GM21390 (cell line): Measurements from ENCODE around the gene ZNF536.

Experiments used
- ATAC-seq: cut with Tn5 transposase; IDR thresholded peaks from one replicate; pipeline ENCODE4 v1.9.1; 2021; ENCODE audit not compliant: unreplicated experiment

The ZNF536 gene

GRCh38 chr19:30371960-30372824 is at the start of gene ZNF536:
Gene ZNF536 (plus strand): TSS chr19:30372384. CDS start chr19:30443563, 71,179 bp downstream.
- ATAC-seq, result no peak

- ATAC-seq, result no peak
Observed at GRCh38 chr19:30322641-30323320, 49.4 kb upstream of the ZNF536 start.

GRCh38 chr19:30323904-30324303 is 48.3 kb upstream of the ZNF536 start:
- no peak for ATAC-seq

GRCh38 chr19:30324982-30325381 is 47.2 kb upstream of the ZNF536 start:
- ATAC-seq, result no peak

GRCh38 chr19:30325676-30326392 is 46.4 kb upstream of the ZNF536 start:
- ATAC-seq, result no peak

GRCh38 chr19:30326393-30326710 is 45.8 kb upstream of the ZNF536 start:
- ATAC-seq, result no peak

GRCh38 chr19:30327331-30327730 is 44.9 kb upstream of the ZNF536 start:
- ATAC-seq, result no peak

- no peak for ATAC-seq
Observed at GRCh38 chr19:30328096-30328495, 44.1 kb upstream of the ZNF536 start.

GRCh38 chr19:30330266-30330665 is 41.9 kb upstream of the ZNF536 start:
- no peak for ATAC-seq

- ATAC-seq, result no peak
Observed at GRCh38 chr19:30332445-30333234, 39.5 kb upstream of the ZNF536 start.

GRCh38 chr19:30333291-30334065 is 38.7 kb upstream of the ZNF536 start:
- ATAC-seq, result no peak

- no peak for ATAC-seq
Observed at GRCh38 chr19:30334841-30335240, 37.3 kb upstream of the ZNF536 start.

- ATAC-seq, result no peak
Observed at GRCh38 chr19:30335306-30335886, 36.8 kb upstream of the ZNF536 start.

GRCh38 chr19:30336290-30336689 is 35.9 kb upstream of the ZNF536 start:
- ATAC-seq, result no peak

GRCh38 chr19:30338041-30338456 is 34.1 kb upstream of the ZNF536 start:
- no peak for ATAC-seq

- ATAC-seq, result no peak
Observed at GRCh38 chr19:30338878-30339623, 33.1 kb upstream of the ZNF536 start.

GRCh38 chr19:30339624-30340525 is 32.3 kb upstream of the ZNF536 start:
- no peak for ATAC-seq
